CD14-positive monocyte (primary cell): Measurements from ENCODE around the gene NAALADL1. TPM values are rescaled to one million over a fixed set of nuclear protein-coding genes. Genes with fewer than 3 reads are reported as not detected.

Experiments
- DNase-seq, 3 donors: peaks; one replicate each; pipeline ENCODE4 v3.0.0-alpha.2; 2011 to 2022
- H2AFZ ChIP-seq: 2 replicates; pipeline ENCODE4 v1.6.0; 2012; ENCODE audit warnings: mild to moderate bottlenecking, low read depth, low read length, inconsistent platforms; ENCODE audit not compliant: insufficient read depth, poor library complexity, severe bottlenecking
- H3K27ac ChIP-seq, 2 donors: 1 replicate in 1 of 2; 2 replicates in 1 of 2; pipeline ENCODE4 v1.5.1; 2012 to 2013; ENCODE audit warnings: low read length in 2 of 2, control low read depth in 1 of 2, inconsistent platforms in 1 of 2, low read depth in 1 of 2, mild to moderate bottlenecking in 1 of 2
- H3K27me3 ChIP-seq, 2 donors: one replicate each; pipeline versions ENCODE4 v1.6.0 to v1.6.1; 2011 to 2013; ENCODE audit warnings: low read length in 2 of 2; ENCODE audit not compliant: control insufficient read depth in 2 of 2, insufficient read depth in 2 of 2
- H3K36me3 ChIP-seq, 2 donors: replicated peaks in 1 of 2; 1 replicate in 1 of 2; 2 replicates in 1 of 2; pipeline versions ENCODE4 v1.5.1 to v1.6.1; 2012 to 2013; ENCODE audit warnings: low read length in 2 of 2, control low read depth in 1 of 2, inconsistent platforms in 1 of 2, mild to moderate bottlenecking in 1 of 2; ENCODE audit not compliant: insufficient read depth in 2 of 2, control insufficient read depth in 1 of 2
- H3K4me1 ChIP-seq, 2 donors: 1 replicate in 1 of 2; 2 replicates in 1 of 2; pipeline versions ENCODE4 v1.5.1 to v1.6.1; 2012 to 2013; ENCODE audit warnings: low read length in 2 of 2, control low read depth in 1 of 2, inconsistent platforms in 1 of 2, mild to moderate bottlenecking in 1 of 2, moderate library complexity in 1 of 2; ENCODE audit not compliant: insufficient read depth in 2 of 2, control insufficient read depth in 1 of 2
- H3K4me2 ChIP-seq: replicated peaks from 2 replicates; pipeline ENCODE3; 2012; ENCODE audit warnings: low read length, moderate library complexity, mild to moderate bottlenecking; ENCODE audit not compliant: poor library complexity, severe bottlenecking; ENCODE audit errors: extremely low read depth
- H3K4me3 ChIP-seq, 3 experiments: fragments of 200-600 bp in 1 of 3; sonication (generic) in 1 of 3; replicated peaks in 1 of 3; 1 replicate in 2 of 3; 2 replicates in 1 of 3; pipeline ENCODE4 v1.5.1; 2011 to 2013; ENCODE audit warnings: low read length in 3 of 3, mild to moderate bottlenecking in 3 of 3, control low read depth in 2 of 3, low read depth in 2 of 3, inconsistent platforms in 1 of 3, moderate library complexity in 1 of 3
- H3K79me2 ChIP-seq: 2 replicates; pipeline ENCODE4 v1.6.0; 2012; ENCODE audit warnings: mild to moderate bottlenecking, control low read depth, inconsistent platforms, low read length, moderate library complexity; ENCODE audit not compliant: insufficient read depth
- H3K9ac ChIP-seq: 2 replicates; pipeline ENCODE4 v1.6.0; 2017; ENCODE audit warnings: low read length, mild to moderate bottlenecking; ENCODE audit not compliant: insufficient read depth, poor library complexity, severe bottlenecking
- H3K9me3 ChIP-seq, 2 donors: replicated peaks in 1 of 2; 1 replicate in 1 of 2; 2 replicates in 1 of 2; pipeline versions ENCODE4 v1.5.1 to v1.6.1; 2012 to 2013; ENCODE audit warnings: low read length in 2 of 2, control low read depth in 1 of 2; ENCODE audit not compliant: control insufficient read depth in 1 of 2, insufficient read depth in 1 of 2
- H4K20me1 ChIP-seq: 2 replicates; pipeline ENCODE4 v1.6.0; 2012; ENCODE audit warnings: mild to moderate bottlenecking, low read length, control low read depth, moderate library complexity; ENCODE audit not compliant: insufficient read depth
- H3K27ac Mint-ChIP-seq, 7 donors: one replicate each; pipeline ENCODE4 v1.8.0; 2020; ENCODE audit warnings: mild to moderate bottlenecking in 7 of 7, mixed read lengths in 7 of 7, moderate library complexity in 6 of 7, inconsistent platforms in 2 of 7
- H3K27me3 Mint-ChIP-seq, 3 donors: one replicate each; pipeline ENCODE4 v1.8.0; 2021 to 2022; ENCODE audit warnings: low read depth in 3 of 3, mild to moderate bottlenecking in 3 of 3, mixed read lengths in 3 of 3, moderate library complexity in 3 of 3, inconsistent platforms in 1 of 3
- H3K36me3 Mint-ChIP-seq, 2 donors: one replicate each; pipeline ENCODE4 v1.8.0; 2020; ENCODE audit warnings: mixed read lengths in 2 of 2, inconsistent platforms in 1 of 2, mild to moderate bottlenecking in 1 of 2
- H3K4me1 Mint-ChIP-seq: one replicate; pipeline ENCODE4 v1.8.0; 2020; ENCODE audit warnings: mild to moderate bottlenecking, mixed read lengths
- H3K4me3 Mint-ChIP-seq, 2 donors: one replicate each; pipeline ENCODE4 v1.8.0; 2020; ENCODE audit warnings: mild to moderate bottlenecking in 2 of 2, mixed read lengths in 2 of 2, moderate library complexity in 1 of 2
- H3K9me3 Mint-ChIP-seq, 7 donors: one replicate each; pipeline ENCODE4 v1.8.0; 2020 to 2022; ENCODE audit warnings: mixed read lengths in 7 of 7, mild to moderate bottlenecking in 6 of 7, moderate library complexity in 6 of 7, inconsistent platforms in 2 of 7
- WGBS: methylation state at CpG from one replicate; pipeline ENCODE4 v1.1.5; 2013; ENCODE audit warnings: missing lambda C conversion rate; ENCODE audit not compliant: insufficient coverage; 5-methylcytosine and 5-hydroxymethylcytosine counted together
- intact Hi-C, 2 donors: fragments of 100-400 bp; cut with micrococcal nuclease; formaldehyde crosslinking; loops; one replicate each; pipeline versions ENCODE4 v1.15.0 to v1.15.1; 2023
- polyA plus RNA-seq, 3 donors: library from polyadenylated mRNA; depleted of rRNA in 1 of 3; unstranded in 2 of 3; stranded (reverse) in 1 of 3; fragments of 300-500 nt in 2 of 3; fragments of >200 nt in 1 of 3; fragmentation: Illumina TruSeq in 2 of 3; gene quantifications; 1 replicate in 2 of 3; 2 replicates in 1 of 3; pipeline ENCODE4 v1.2.3, GENCODE V29; 2012 to 2021
- TF ChIP-seq, protein P1 (sequence below): fragments of 200-600 bp; IDR thresholded peaks from one replicate; pipeline ENCODE4 v1.8.0; 2022; ENCODE audit warnings: antibody characterized with exemption, mild to moderate bottlenecking

The NAALADL1 gene
- polyA plus RNA-seq, 3 donors = 11.1 to 20.1 (median 20.1) TPM

DNA sequence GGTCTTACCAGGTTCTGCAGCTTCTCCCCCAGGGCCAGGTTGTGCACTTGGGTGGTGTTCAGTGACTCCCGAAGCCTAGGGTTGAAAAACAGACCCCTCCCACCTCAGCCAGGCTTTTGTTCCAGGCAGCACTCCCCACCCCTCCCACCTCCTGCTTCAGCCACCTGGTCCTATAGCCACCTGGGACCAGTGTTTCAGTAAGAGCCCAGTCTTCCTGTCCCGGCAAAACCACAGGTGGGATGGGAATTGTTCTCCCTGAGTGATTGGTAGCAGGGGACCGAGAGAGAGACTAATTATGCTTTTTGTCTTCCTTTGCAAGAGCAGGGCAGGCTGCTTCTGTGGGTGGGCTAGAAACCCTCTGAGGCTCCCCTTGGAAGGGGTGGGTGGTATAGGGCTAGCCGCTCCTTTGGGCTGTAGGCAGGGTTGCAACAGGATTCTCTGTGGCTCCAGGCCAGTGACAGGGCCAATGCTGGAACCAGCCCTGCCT is 8.5 kb upstream of the NAALADL1 start:
- H3K79me2 ChIP-seq = no peaks in the 10 kb centered on the region
- peaks cover 5 to 6% of the 10 kb centered on the region in 2 donors for H3K4me1 ChIP-seq
- no peak overlapping the region for H3K4me2 ChIP-seq
- no peaks in the 10 kb centered on the region for H4K20me1 ChIP-seq
- no peaks in the 10 kb centered on the region for H3K36me3 ChIP-seq
- no peak overlapping the region for H3K27ac ChIP-seq
- Mint-ChIP-seq H3K4me1 (peaks cover 14% of the 10 kb centered on the region), H3K27me3 (peaks cover 3 to 6% (median 4%) of the 10 kb centered on the region in 3 donors), H3K27ac (no peak overlapping the region), H3K36me3 (no peaks in the 10 kb centered on the region), H3K9me3 (no peaks in the 10 kb centered on the region), H3K4me3 (no peak overlapping the region)
- no peak overlapping the region for H3K4me3 ChIP-seq
- H2AFZ ChIP-seq = no peak overlapping the region
- no peak overlapping the region for H3K9ac ChIP-seq
- H3K9me3 ChIP-seq = no peaks in the 10 kb centered on the region
- intact Hi-C loops = no loop called here
- H3K27me3 ChIP-seq = no peaks in the 10 kb centered on the region
- 100% methylated on average over 3 of the region's 4 CpGs for WGBS
- TF ChIP-seq, protein P1, sequence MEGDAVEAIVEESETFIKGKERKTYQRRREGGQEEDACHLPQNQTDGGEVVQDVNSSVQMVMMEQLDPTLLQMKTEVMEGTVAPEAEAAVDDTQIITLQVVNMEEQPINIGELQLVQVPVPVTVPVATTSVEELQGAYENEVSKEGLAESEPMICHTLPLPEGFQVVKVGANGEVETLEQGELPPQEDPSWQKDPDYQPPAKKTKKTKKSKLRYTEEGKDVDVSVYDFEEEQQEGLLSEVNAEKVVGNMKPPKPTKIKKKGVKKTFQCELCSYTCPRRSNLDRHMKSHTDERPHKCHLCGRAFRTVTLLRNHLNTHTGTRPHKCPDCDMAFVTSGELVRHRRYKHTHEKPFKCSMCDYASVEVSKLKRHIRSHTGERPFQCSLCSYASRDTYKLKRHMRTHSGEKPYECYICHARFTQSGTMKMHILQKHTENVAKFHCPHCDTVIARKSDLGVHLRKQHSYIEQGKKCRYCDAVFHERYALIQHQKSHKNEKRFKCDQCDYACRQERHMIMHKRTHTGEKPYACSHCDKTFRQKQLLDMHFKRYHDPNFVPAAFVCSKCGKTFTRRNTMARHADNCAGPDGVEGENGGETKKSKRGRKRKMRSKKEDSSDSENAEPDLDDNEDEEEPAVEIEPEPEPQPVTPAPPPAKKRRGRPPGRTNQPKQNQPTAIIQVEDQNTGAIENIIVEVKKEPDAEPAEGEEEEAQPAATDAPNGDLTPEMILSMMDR = no peak
- no peak for DNase-seq

DNA sequence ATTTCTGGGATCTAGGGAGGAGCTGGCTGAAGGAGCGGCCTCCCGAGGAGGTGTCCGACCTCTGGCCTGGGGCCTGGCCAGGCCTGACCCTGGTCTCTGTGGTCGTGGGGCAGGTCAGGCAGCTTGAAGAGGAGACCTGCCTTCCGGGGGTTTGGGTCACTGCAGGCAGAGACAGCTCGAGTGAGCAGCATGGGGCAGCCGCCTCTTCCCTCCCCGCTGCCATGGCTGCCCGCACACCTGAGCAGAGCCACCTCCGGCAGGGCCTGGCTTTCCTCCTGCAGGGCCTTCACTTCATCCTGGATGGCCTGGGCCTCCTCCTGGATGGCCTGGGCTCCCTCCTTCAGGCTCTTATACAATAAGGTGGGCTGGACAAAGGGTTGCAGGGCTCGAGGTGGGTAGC is 8.0 kb upstream of the NAALADL1 start:
- Mint-ChIP-seq H3K27ac (no peak overlapping the region), H3K4me3 (no peak overlapping the region), H3K27me3 (peaks cover 3 to 7% (median 4%) of the 10 kb centered on the region in 3 donors), H3K4me1 (peaks cover 19% of the 10 kb centered on the region), H3K9me3 (peaks cover 0 to under 1% (median 0%) of the 10 kb centered on the region in 7 donors), H3K36me3 (no peaks in the 10 kb centered on the region)
- no peak overlapping the region for H3K27ac ChIP-seq
- TF ChIP-seq, protein P1 = no peak
- H3K79me2 ChIP-seq = no peaks in the 10 kb centered on the region
- no peak overlapping the region for H2AFZ ChIP-seq
- no peaks in the 10 kb centered on the region for H3K27me3 ChIP-seq
- H3K4me1 ChIP-seq = peaks cover 5 to 8% of the 10 kb centered on the region in 2 donors
- no peaks in the 10 kb centered on the region for H3K9me3 ChIP-seq
- DNase-seq = no peak
- no peaks in the 10 kb centered on the region for H3K36me3 ChIP-seq
- H3K4me3 ChIP-seq = no peak overlapping the region
- WGBS = 97% methylated on average over 9 of the region's 11 CpGs
- no peak overlapping the region for H3K9ac ChIP-seq
- intact Hi-C loops = no loop called here
- no peak overlapping the region for H3K4me2 ChIP-seq
- no peaks in the 10 kb centered on the region for H4K20me1 ChIP-seq
